HFFc6 (cell line): Measurements from ENCODE around the gene ST14. TPM values are rescaled to one million over a fixed set of nuclear protein-coding genes. Genes with fewer than 3 reads are reported as not detected.

Experiments used
- DNase-seq: peaks from one replicate; pipeline ENCODE4 v3.0.0-alpha.2; 2018
- H3K27ac Mint-ChIP-seq: 2 replicates; pipeline ENCODE4 v1.8.0; 2020; ENCODE audit warnings: mild to moderate bottlenecking, mixed read lengths
- H3K27me3 Mint-ChIP-seq: 2 replicates; pipeline ENCODE4 v1.8.0; 2021; ENCODE audit warnings: mild to moderate bottlenecking, moderate library complexity, mixed read lengths; ENCODE audit not compliant: insufficient read depth
- H3K36me3 Mint-ChIP-seq: 2 replicates; pipeline ENCODE4 v1.8.0; 2021; ENCODE audit warnings: low read depth, mixed read lengths
- H3K4me1 Mint-ChIP-seq: 2 replicates; pipeline ENCODE4 v1.8.0; 2020; ENCODE audit warnings: low read depth, mixed read lengths
- H3K4me3 Mint-ChIP-seq: 2 replicates; pipeline ENCODE4 v1.8.0; 2020; ENCODE audit warnings: mild to moderate bottlenecking, moderate library complexity, mixed read lengths
- H3K9me3 Mint-ChIP-seq: 2 replicates; pipeline ENCODE4 v1.8.0; 2020; ENCODE audit warnings: mild to moderate bottlenecking, mixed read lengths
- total RNA-seq, 6 experiments: library from RNA; stranded (reverse); fragmentation: NEBNext Ultra II Directional; extraction: Animal tissue kit (Norgen Biotek cat#: 25700); gene quantifications; 2 replicates in 1 of 6; 3 replicates in 5 of 6; pipeline ENCODE4 v1.2.3, GENCODE V29; 2021
- TF ChIP-seq, protein P1 (sequence below): fragments of 200-600 bp; sonication (generic); IDR thresholded peaks from 2 replicates; pipeline ENCODE4 v1.5.0; 2021; ENCODE audit warnings: antibody characterized with exemption, mild to moderate bottlenecking

Gene ST14
- total RNA-seq, 6 experiments from 2014 or later: not detected

DNA sequence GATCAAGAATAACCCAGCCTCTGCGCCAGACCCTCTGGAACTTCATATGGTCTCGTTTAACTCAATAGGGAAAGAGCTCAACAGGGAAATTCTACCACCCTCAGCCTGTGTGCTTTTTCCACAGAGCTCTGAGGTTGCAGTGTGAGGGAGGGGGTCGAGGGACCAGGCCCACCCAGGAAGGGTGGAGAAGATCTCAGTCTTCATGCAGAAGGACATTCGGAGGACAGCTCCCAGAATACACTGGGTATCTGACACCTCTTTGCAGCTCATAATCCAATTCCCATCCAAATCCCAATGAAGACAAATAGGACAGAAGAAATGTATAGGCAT, 56.6 kb downstream of the ST14 start:
- H3K27ac Mint-ChIP-seq: no peak overlapping the region
- DNase-seq: no peak
- TF ChIP-seq, protein P1, sequence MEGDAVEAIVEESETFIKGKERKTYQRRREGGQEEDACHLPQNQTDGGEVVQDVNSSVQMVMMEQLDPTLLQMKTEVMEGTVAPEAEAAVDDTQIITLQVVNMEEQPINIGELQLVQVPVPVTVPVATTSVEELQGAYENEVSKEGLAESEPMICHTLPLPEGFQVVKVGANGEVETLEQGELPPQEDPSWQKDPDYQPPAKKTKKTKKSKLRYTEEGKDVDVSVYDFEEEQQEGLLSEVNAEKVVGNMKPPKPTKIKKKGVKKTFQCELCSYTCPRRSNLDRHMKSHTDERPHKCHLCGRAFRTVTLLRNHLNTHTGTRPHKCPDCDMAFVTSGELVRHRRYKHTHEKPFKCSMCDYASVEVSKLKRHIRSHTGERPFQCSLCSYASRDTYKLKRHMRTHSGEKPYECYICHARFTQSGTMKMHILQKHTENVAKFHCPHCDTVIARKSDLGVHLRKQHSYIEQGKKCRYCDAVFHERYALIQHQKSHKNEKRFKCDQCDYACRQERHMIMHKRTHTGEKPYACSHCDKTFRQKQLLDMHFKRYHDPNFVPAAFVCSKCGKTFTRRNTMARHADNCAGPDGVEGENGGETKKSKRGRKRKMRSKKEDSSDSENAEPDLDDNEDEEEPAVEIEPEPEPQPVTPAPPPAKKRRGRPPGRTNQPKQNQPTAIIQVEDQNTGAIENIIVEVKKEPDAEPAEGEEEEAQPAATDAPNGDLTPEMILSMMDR: no peak
- H3K36me3 Mint-ChIP-seq: no peaks in the 10 kb centered on the region
- H3K4me1 Mint-ChIP-seq: no peaks in the 10 kb centered on the region
- H3K27me3 Mint-ChIP-seq: peaks cover 37% of the 10 kb centered on the region
- no peak overlapping the region for H3K4me3 Mint-ChIP-seq
- no peaks in the 10 kb centered on the region for H3K9me3 Mint-ChIP-seq

- Mint-ChIP-seq H3K4me3 (no peak overlapping the region), H3K27me3 (peaks cover 34% of the 10 kb centered on the region), H3K27ac (no peak overlapping the region), H3K9me3 (no peaks in the 10 kb centered on the region), H3K36me3 (no peaks in the 10 kb centered on the region), H3K4me1 (no peaks in the 10 kb centered on the region)
- DNase-seq: no peak
- TF ChIP-seq, protein P1: no peak
Measured at GRCh38 chr11:130216591-130217132, 57.1 kb downstream of the ST14 start.

DNA sequence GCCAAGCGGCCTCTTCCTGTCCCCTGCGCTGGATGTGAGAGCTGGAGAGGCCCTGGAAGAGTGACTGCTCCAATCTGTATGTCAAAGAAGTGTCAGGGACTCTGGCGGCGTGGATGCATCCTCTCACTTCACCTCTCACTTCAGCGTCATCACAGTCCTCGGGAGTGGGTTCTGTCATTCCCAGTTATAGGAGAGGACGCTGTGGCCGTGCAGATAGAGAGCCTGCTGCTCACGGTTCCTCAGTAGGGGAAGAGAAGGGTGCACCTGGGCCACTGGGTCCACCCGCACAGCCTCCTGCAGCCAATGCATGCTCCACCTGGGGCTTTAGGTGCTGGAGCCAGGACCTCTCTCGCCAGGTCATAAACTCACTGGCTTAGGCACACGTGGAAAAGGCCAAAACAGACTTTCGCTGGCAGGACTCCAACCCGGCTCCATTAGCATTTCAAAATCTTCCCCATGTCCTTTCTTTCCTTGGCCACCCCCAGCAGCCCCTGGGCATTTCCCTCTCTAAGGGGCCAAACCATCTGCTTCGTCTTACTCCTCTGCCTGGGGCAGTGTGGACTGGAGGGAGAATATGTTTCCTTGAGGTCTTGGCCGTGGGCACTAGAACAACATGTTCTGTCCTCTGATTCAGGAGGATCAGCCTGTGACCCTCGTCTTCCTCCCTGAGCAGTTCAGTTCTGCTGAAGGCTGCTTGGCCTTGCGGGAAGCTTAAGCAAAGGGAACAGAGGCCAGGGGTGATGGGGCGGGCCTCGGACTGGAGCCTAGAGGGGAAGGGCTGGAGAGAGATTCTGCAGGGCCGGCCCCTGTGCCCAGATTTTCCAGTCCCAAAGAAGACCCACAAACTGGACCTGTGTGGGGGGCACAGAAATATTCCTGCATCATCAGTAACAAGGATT, 57.8 kb downstream of the ST14 start:
- H3K4me1 Mint-ChIP-seq: no peaks in the 10 kb centered on the region
- no peak overlapping the region for H3K4me3 Mint-ChIP-seq
- peaks cover 29% of the 10 kb centered on the region for H3K27me3 Mint-ChIP-seq
- H3K36me3 Mint-ChIP-seq: no peaks in the 10 kb centered on the region
- DNase-seq: no peak
- TF ChIP-seq, protein P1: no peak
- no peaks in the 10 kb centered on the region for H3K9me3 Mint-ChIP-seq
- H3K27ac Mint-ChIP-seq: no peak overlapping the region

- Mint-ChIP-seq H3K4me3 (no peak overlapping the region), H3K27me3 (peaks cover 29% of the 10 kb centered on the region), H3K27ac (no peak overlapping the region), H3K36me3 (no peaks in the 10 kb centered on the region), H3K9me3 (no peaks in the 10 kb centered on the region), H3K4me1 (no peaks in the 10 kb centered on the region)
- TF ChIP-seq, protein P1: no peak
- no peak for DNase-seq
Measured at GRCh38 chr11:130218501-130219070, 59.0 kb downstream of the ST14 start.

GRCh38 chr11:130219148-130219547, 59.6 kb downstream of the ST14 start:
- H3K27ac Mint-ChIP-seq: no peak overlapping the region
- H3K9me3 Mint-ChIP-seq: no peaks in the 10 kb centered on the region
- H3K4me1 Mint-ChIP-seq: no peaks in the 10 kb centered on the region
- no peaks in the 10 kb centered on the region for H3K36me3 Mint-ChIP-seq
- peaks cover 29% of the 10 kb centered on the region for H3K27me3 Mint-ChIP-seq
- DNase-seq: no peak
- H3K4me3 Mint-ChIP-seq: no peak overlapping the region
- TF ChIP-seq, protein P1: no peak
